Inflammatory macrophage (primary cell): ENCODE data around the gene CALHM4.
"Not testable (repeated sequence)": the region's sequence is repeated elsewhere in the genome, so short reads cannot be mapped to it uniquely, and the experiment has no call there.

Experiments
- DNase-seq, 2 donors: peaks; one replicate each; pipeline ENCODE4 v3.0.0-alpha.2; 2020 to 2022

Gene CALHM4

GRCh38 chr6:116578335-116578734, 24.8 kb downstream of the CALHM4 start:
- no peak for DNase-seq

- DNase-seq = no peak
Measured at GRCh38 chr6:116579143-116579542, 25.6 kb downstream of the CALHM4 start.

DNA sequence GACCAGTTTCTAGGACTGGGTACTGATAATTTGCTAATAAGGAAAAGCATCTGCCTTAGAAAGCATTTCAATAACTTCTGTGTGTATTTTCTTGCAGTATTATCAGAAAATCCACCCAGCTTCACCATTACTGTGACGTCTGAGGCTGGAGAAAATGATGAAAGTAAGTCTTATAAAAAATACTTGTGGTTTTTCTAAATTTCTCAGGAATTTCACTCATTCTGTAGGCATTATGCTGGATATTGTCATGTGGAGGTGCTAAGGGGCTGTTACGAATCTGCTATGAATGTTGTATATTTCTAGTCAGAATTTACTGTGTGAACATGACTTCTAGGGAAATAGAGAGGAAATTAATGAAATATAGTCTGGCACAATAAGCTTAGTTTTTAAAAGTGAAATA, 26.6 kb downstream of the CALHM4 start:
- no peak for DNase-seq

DNA sequence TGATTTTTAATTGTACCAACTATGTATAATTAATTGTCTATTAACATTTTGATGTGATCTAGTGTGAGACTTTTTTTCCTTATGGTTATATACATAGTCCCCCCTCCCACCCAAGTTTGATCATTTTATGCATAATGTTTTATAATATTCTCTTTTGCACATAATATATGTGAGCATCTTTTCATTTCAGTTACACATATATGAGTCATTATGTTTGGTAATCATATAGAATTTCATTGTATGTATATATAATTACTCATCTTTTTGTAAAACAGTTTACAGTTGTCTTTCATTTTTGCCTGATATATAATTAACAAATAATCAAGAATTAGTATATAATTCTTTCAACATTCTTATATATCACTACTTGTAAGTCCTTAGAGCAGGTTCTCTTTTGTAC, 32.7 kb downstream of the CALHM4 start:
- no peak for DNase-seq

DNA sequence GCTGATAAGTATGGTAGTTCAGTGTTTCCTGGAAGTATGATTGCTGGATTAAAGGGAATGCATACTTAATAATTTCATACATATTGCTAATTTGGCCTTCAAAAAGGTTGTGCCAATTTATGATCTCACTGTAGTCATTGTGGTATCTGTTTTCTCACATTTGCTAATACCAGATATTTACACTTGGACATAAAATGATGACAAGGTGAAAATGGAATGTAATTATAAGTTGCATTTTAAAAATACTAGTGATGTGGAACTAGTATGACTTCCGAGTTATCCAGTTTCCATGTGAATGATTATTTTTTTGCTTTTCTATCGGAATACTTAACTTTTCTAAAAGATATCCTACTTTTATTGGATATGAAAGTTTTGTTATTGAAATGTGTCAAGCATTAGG, 33.2 kb downstream of the CALHM4 start:
- DNase-seq = no peak

DNA sequence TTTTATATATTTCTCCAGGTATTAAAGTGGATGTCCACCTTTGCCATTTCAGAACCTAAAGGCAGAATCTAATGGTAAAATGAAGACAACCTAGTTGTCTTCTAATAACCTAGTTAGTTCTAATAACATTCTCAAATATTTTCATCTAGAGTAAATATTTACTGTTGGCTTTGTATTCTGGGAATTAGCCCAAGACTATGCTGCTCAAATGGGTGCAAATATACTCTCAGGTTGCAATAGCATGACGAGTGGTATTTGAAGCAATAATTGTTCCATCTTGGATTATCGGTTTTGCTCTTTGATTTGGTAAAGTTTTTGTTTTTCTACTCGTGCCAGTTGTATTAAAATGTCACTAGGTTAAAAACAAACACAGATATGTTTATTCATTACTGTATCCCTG, 41.7 kb downstream of the CALHM4 start:
- no peak for DNase-seq

DNA sequence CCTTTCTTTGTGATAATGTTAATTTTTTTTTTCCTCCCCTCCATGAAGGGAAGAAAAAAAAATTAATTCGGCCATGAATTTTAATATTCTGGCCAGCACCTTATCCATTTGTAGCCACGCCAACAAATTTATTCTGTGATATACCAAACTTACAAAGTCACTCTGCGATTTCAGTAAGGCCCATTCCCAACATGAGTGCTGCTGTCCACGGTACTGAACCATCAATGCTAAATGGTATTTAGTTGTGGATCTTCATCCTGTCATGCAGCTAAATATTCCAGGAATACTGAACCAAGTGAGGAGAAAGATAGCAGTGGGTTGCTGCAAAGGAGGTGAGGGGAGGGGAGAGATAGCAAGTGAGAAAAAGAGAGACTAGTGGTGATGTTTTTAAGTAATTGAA, 43.3 kb downstream of the CALHM4 start:
- no peak for DNase-seq

- DNase-seq = not testable (repeated sequence)
Measured at GRCh38 chr6:116603916-116604315, 50.4 kb downstream of the CALHM4 start.

GRCh38 chr6:116604868-116605267, 51.3 kb downstream of the CALHM4 start:
- DNase-seq = not testable (repeated sequence)

DNA sequence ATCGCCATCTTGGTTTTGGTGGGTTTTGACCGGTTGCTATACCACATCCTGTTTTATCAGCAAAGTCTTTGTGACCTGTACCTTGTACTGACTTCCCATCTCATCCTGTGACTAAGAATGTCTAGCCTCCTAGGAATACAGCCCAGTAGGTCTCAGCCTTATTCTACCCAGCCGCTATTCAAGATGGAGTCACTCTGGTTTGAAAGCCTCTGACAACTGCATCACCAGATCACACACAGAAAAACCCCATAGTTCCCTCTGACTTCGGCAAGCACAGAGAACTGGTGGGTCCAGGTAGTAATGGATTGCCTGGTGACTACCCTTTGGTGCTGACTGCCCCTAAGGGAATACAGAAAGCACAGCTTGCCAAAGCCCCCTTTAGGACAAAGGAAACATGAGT, 52.4 kb downstream of the CALHM4 start:
- no peak for DNase-seq
